ENCODE results near the gene TMIGD1. TPM values are rescaled to one million over a fixed set of nuclear protein-coding genes. Genes with fewer than 3 reads are reported as not detected.

Gene TMIGD1
- total and polyA plus RNA-seq, 10 of the 15 experiments (the other 5 are each of a cell fraction or from before 2014, with no cell fraction given), result not detected

GRCh38 chr17:30315106-30315505 lies 18.8 kb downstream of the TMIGD1 start:
- SMC1A ChIA-PET (ENCODE audit: uncharacterized antibody, unreplicated experiment), result interaction anchor here (0.6 to 3.2 kb wide), 9 partner anchors 8 to 216 kb away, joined by 3 to 10 read pairs (median 3); partner anchors contain the start of gene TMIGD1
- WGBS (ENCODE audit: insufficient coverage, insufficient replicate concordance, low lambda C conversion rate, missing lambda C conversion rate), result 0% methylated on average over 2 of the region's 2 CpGs
- Histone ChIP-seq H3K4me1 (ENCODE audit: control insufficient read depth, insufficient read depth, low read length) (no peaks in the 10 kb centered on the region), H3K27ac (ENCODE audit: control insufficient read depth, insufficient read depth) (no peak overlapping the region), H4K20me1 (ENCODE audit: control insufficient read depth, insufficient read depth) (no peaks in the 10 kb centered on the region), H2AFZ (ENCODE audit: control insufficient read depth, low read depth, low read length) (no peak overlapping the region), H3K4me2 (ENCODE audit: control insufficient read depth, insufficient read depth) (no peak overlapping the region), H3K27me3 (replicated peaks in 1 of 2; ENCODE audit: control insufficient read depth in 2 of 2, insufficient read depth in 2 of 2, low read length in 1 of 2) (no peaks in the 10 kb centered on the region; a peak in 1 of 4 replicates), H3K79me2 (ENCODE audit: control insufficient read depth, insufficient read depth, low read length) (no peaks in the 10 kb centered on the region), H3K9ac (ENCODE audit: control insufficient read depth, insufficient read depth, low read length) (no peak overlapping the region), H3K36me3 (ENCODE audit: control insufficient read depth in 2 of 2, insufficient read depth in 2 of 2, low read length in 1 of 2) (no peaks in the 10 kb centered on the region), H3K9me3 (replicated peaks; ENCODE audit: control insufficient read depth, insufficient read depth, low read length) (no peaks in the 10 kb centered on the region), H3K4me3 (no peak overlapping the region)
- in situ Hi-C loops (cut with MboI), result no loop called here
- no peak for TF ChIP-seq PAX8 (IDR thresholded peaks at IDR 0.05)
- no peak for TF ChIP-seq STAT3 (IDR thresholded peaks at IDR 0.05; ENCODE audit: low read depth, low read length)
- RAD21 ChIA-PET (ENCODE audit: unreplicated experiment), result no interaction called here
- ATAC-seq (no peak), DNase-seq (ENCODE audit: low read depth, low spot score) (no peak), FAIRE-seq (no peak)
- BruUV-seq (replicated peaks), result no TSS peak
- POLR2A ChIA-PET, result interaction anchor here (0.7 to 1.0 kb wide), 2 partner anchors 11 to 12 kb away, joined by 4 read pairs; no protein-coding TSS in a partner anchor
- intact Hi-C loops (cut with micrococcal nuclease; ENCODE audit: unreplicated experiment), result no loop called here
- CTCF ChIA-PET, result interaction anchor here (1.0 to 1.4 kb wide), 2 partner anchors 21 to 37 kb away, joined by 3 read pairs; no protein-coding TSS in a partner anchor

- Histone ChIP-seq H3K4me2 (ENCODE audit: control insufficient read depth, insufficient read depth) (no peak overlapping the region), H3K36me3 (ENCODE audit: control insufficient read depth in 2 of 2, insufficient read depth in 2 of 2, low read length in 1 of 2) (no peaks in the 10 kb centered on the region), H3K4me3 (no peak overlapping the region), H3K4me1 (ENCODE audit: control insufficient read depth, insufficient read depth, low read length) (no peaks in the 10 kb centered on the region), H2AFZ (ENCODE audit: control insufficient read depth, low read depth, low read length) (no peak overlapping the region), H3K27me3 (replicated peaks in 1 of 2; ENCODE audit: control insufficient read depth in 2 of 2, insufficient read depth in 2 of 2, low read length in 1 of 2) (no peaks in the 10 kb centered on the region), H4K20me1 (ENCODE audit: control insufficient read depth, insufficient read depth) (no peaks in the 10 kb centered on the region), H3K9me3 (replicated peaks; ENCODE audit: control insufficient read depth, insufficient read depth, low read length) (no peaks in the 10 kb centered on the region), H3K9ac (ENCODE audit: control insufficient read depth, insufficient read depth, low read length) (no peak overlapping the region), H3K79me2 (ENCODE audit: control insufficient read depth, insufficient read depth, low read length) (no peaks in the 10 kb centered on the region), H3K27ac (ENCODE audit: control insufficient read depth, insufficient read depth) (no peak overlapping the region)
- no TSS peak for BruUV-seq (replicated peaks)
- no peak for FAIRE-seq
- POLR2A ChIA-PET, result interaction anchor here (0.7 to 1.0 kb wide), 2 partner anchors 13 to 724 kb away, joined by 3 to 4 read pairs; no protein-coding TSS in a partner anchor
- intact Hi-C loops (cut with micrococcal nuclease; ENCODE audit: unreplicated experiment) (no loop called here), in situ Hi-C loops (cut with MboI) (no loop called here)
- WGBS (ENCODE audit: insufficient coverage, insufficient replicate concordance, low lambda C conversion rate, missing lambda C conversion rate), result 50% methylated on average over 1 of the region's 1 CpG
- no peak for TF ChIP-seq ETV6 (conservative IDR thresholded peaks at IDR 0.05 in 1 of 2, IDR thresholded peaks at IDR 0.05 in 1 of 2; ENCODE audit: borderline replicate concordance in 1 of 2, low read depth in 1 of 2)
- TF ChIP-seq ZBTB4 (CRISPR knock-in tag; IDR thresholded peaks at IDR 0.05), result no peak
- TF ChIP-seq IRF3 (IDR thresholded peaks at IDR 0.05), result no peak
- TF ChIP-seq MYB (IDR thresholded peaks at IDR 0.05; ENCODE audit: borderline replicate concordance, low read depth, low read length), result no peak
- no peak for TF ChIP-seq KDM1A (IDR thresholded peaks at IDR 0.05; ENCODE audit: borderline replicate concordance)
- no peak for TF ChIP-seq IKZF1 (conservative IDR thresholded peaks at IDR 0.05)
- TF ChIP-seq SMARCA5 (IDR thresholded peaks at IDR 0.05), result no peak
- TF ChIP-seq BCL11A (IDR thresholded peaks at IDR 0.05; ENCODE audit: low read depth, low read length), result no peak
- TF ChIP-seq SMAD1 (IDR thresholded peaks at IDR 0.05; ENCODE audit: low read depth, partially characterized antibody), result no peak
- no peak for TF ChIP-seq TCF7 (IDR thresholded peaks at IDR 0.05; ENCODE audit: borderline replicate concordance)
- no peak for TF ChIP-seq STAT3 (IDR thresholded peaks at IDR 0.05; ENCODE audit: low read depth, low read length)
- TF ChIP-seq ZNF622 (IDR thresholded peaks at IDR 0.05), result no peak
- no peak for TF ChIP-seq TAF1 (IDR thresholded peaks at IDR 0.05; ENCODE audit: borderline replicate concordance, low read depth, low read length)
- no peak for TF ChIP-seq SMAD5 (IDR thresholded peaks at IDR 0.05; ENCODE audit: low read depth)
- RAD21 ChIA-PET (ENCODE audit: unreplicated experiment), result no interaction called here
- no peak for DNase-seq (ENCODE audit: low read depth, low spot score)
- SMC1A ChIA-PET (ENCODE audit: uncharacterized antibody, unreplicated experiment), result interaction anchor here (0.6 to 3.2 kb wide), 6 partner anchors 8 to 215 kb away, joined by 3 to 10 read pairs (median 4); partner anchors contain the start of gene TMIGD1
- CTCF ChIA-PET, result no interaction called here
- ATAC-seq, result no peak
Observed at GRCh38 chr17:30314474-30314873, 19.4 kb downstream of the TMIGD1 start.

Measured in GM12878 (cell line).